IMR-90 (cell line): ENCODE results near the gene SNX25. TPM values are rescaled to one million over a fixed set of nuclear protein-coding genes. Genes with fewer than 3 reads are reported as not detected.

Experiments used
- ATAC-seq: fragments of 200-7000 bp; cut with Tn5 transposase; 2 replicates; pipeline ENCODE4 v1.9.1; 2020; ENCODE audit warnings: low read depth, mild to moderate bottlenecking, moderate library complexity
- BruUV-seq: library from RNA; stranded (reverse); fragments of 400-500 nt; replicated peaks from 2 replicates; lab custom pipeline; 2021; lab: Mats Ljungman, UMichigan
- CTCF ChIA-PET: fragments of 300-600 bp; formaldehyde crosslinking; extraction: SDS; loops from one replicate; lab custom pipeline; 2021; ENCODE audit warnings: antibody characterized with exemption; lab: Yijun Ruan, JAX
- POLR2A ChIA-PET: fragments of 300-600 bp; sonication (Branson Sonifier 250); formaldehyde crosslinking; loops from one replicate; lab custom pipeline; 2022; ENCODE audit warnings: antibody characterized with exemption; ENCODE audit not compliant: unreplicated experiment; lab: Charles Lee
- DNase-seq: peaks from one replicate; pipeline ENCODE4 v3.0.0; 2013
- H2AFZ ChIP-seq: replicated peaks from 2 replicates; pipeline ENCODE3; 2013; ENCODE audit warnings: low read length, mild to moderate bottlenecking; ENCODE audit not compliant: poor library complexity
- H2AK5ac ChIP-seq: 2 replicates; pipeline ENCODE4 v1.6.1; 2013; ENCODE audit warnings: low read depth, low read length, inconsistent platforms
- H2AK9ac ChIP-seq: replicated peaks from 2 replicates; pipeline ENCODE3; 2013; ENCODE audit warnings: mild to moderate bottlenecking, low read depth, low read length, moderate library complexity; ENCODE audit not compliant: poor library complexity
- H2BK120ac ChIP-seq: 2 replicates; pipeline ENCODE4 v1.6.1; 2013; ENCODE audit warnings: low read depth, low read length, inconsistent platforms
- H2BK15ac ChIP-seq: 3 replicates; pipeline ENCODE4 v1.6.1; 2013; ENCODE audit warnings: low read depth, low read length, inconsistent platforms
- H2BK20ac ChIP-seq: 2 replicates; pipeline ENCODE4 v1.6.1; 2013; ENCODE audit warnings: low read depth, mild to moderate bottlenecking, inconsistent platforms, low read length, moderate library complexity
- H2BK5ac ChIP-seq: 2 replicates; pipeline ENCODE4 v1.6.1; 2013; ENCODE audit warnings: mild to moderate bottlenecking, low read depth, low read length, inconsistent platforms; ENCODE audit not compliant: poor library complexity, severe bottlenecking
- H3K14ac ChIP-seq: replicated peaks from 2 replicates; pipeline ENCODE4 v1.6.1; 2013; ENCODE audit warnings: low read depth, low read length, inconsistent platforms
- H3K18ac ChIP-seq: 2 replicates; pipeline ENCODE4 v1.6.1; 2013; ENCODE audit warnings: low read depth, low read length, control low read depth
- H3K23ac ChIP-seq: 2 replicates; pipeline ENCODE4 v1.6.1; 2013; ENCODE audit warnings: low read depth, low read length, inconsistent platforms
- H3K27ac ChIP-seq: 2 replicates; pipeline ENCODE4 v1.5.1; 2013; ENCODE audit warnings: mild to moderate bottlenecking, control low read depth, low read length; ENCODE audit not compliant: insufficient read depth
- H3K27me3 ChIP-seq: 2 replicates; pipeline ENCODE4 v1.6.1; 2013; ENCODE audit warnings: low read length; ENCODE audit not compliant: control insufficient read depth, insufficient read depth
- H3K36me3 ChIP-seq: 2 replicates; pipeline ENCODE4 v1.6.1; 2013; ENCODE audit warnings: low read length, mixed read lengths; ENCODE audit not compliant: control insufficient read depth, insufficient read depth
- H3K4ac ChIP-seq: 2 replicates; pipeline ENCODE4 v1.6.1; 2013; ENCODE audit warnings: low read depth, low read length, inconsistent platforms
- H3K4me1 ChIP-seq: 2 replicates; pipeline ENCODE4 v1.6.1; 2013; ENCODE audit warnings: low read length, mixed read lengths; ENCODE audit not compliant: control insufficient read depth, insufficient read depth
- H3K4me2 ChIP-seq: 2 replicates; pipeline ENCODE4 v1.6.1; 2013; ENCODE audit warnings: low read depth, mild to moderate bottlenecking, control low read depth, low read length, moderate library complexity
- H3K4me3 ChIP-seq: 2 replicates; pipeline ENCODE4 v1.5.1; 2013; ENCODE audit warnings: low read depth, mild to moderate bottlenecking, control low read depth, low read length, moderate library complexity; ENCODE audit not compliant: insufficient read depth
- H3K56ac ChIP-seq: 2 replicates; pipeline ENCODE4 v1.6.1; 2013; ENCODE audit warnings: low read length, inconsistent platforms; ENCODE audit not compliant: insufficient read depth; ENCODE audit errors: extremely low read depth
- H3K79me1 ChIP-seq, 2 experiments: 2 replicates each; pipeline ENCODE4 v1.6.1; 2013; ENCODE audit warnings: low read length in 2 of 2, inconsistent platforms in 1 of 2, low read depth in 1 of 2
- H3K9ac ChIP-seq: 2 replicates; pipeline ENCODE4 v1.6.1; 2013; ENCODE audit warnings: low read depth, low read length, control low read depth
- H3K9me1 ChIP-seq: 2 replicates; pipeline ENCODE4 v1.6.1; 2013; ENCODE audit warnings: low read length, inconsistent platforms; ENCODE audit not compliant: insufficient read depth
- H3K9me3 ChIP-seq: 2 replicates; pipeline ENCODE4 v1.6.1; 2013; ENCODE audit warnings: low read length; ENCODE audit not compliant: control insufficient read depth, insufficient read depth
- H4K20me1 ChIP-seq: 2 replicates; pipeline ENCODE4 v1.6.1; 2013; ENCODE audit warnings: low read length, inconsistent platforms; ENCODE audit not compliant: insufficient read depth
- H4K5ac ChIP-seq: 2 replicates; pipeline ENCODE4 v1.6.1; 2013; ENCODE audit warnings: mild to moderate bottlenecking, low read depth, low read length, control low read depth
- H4K8ac ChIP-seq, 2 experiments: 2 replicates each; pipeline ENCODE4 v1.6.1; 2013; ENCODE audit warnings: low read depth in 2 of 2, low read length in 2 of 2, control low read depth in 1 of 2, inconsistent platforms in 1 of 2
- H4K91ac ChIP-seq: 2 replicates; pipeline ENCODE4 v1.6.1; 2013; ENCODE audit warnings: low read depth, low read length, inconsistent platforms; ENCODE audit not compliant: insufficient read depth
- BHLHE40 ChIP-seq: fragments of 150-350 bp; IDR thresholded peaks from 2 replicates; pipeline ENCODE4 v1.6.1; 2016; ENCODE audit warnings: mild to moderate bottlenecking, low read depth, low read length
- ELK1 ChIP-seq: fragments of 150-350 bp; IDR thresholded peaks from 2 replicates; pipeline ENCODE4 v1.6.1; 2016; ENCODE audit warnings: low read depth, mild to moderate bottlenecking, low read length, moderate library complexity, borderline replicate concordance
- FOS ChIP-seq: fragments of 150-350 bp; IDR thresholded peaks from 2 replicates; pipeline ENCODE4 v1.6.1; 2016; ENCODE audit warnings: low read depth, low read length
- MXI1 ChIP-seq: IDR thresholded peaks from 2 replicates; pipeline ENCODE4 v1.6.1; 2012; ENCODE audit warnings: low read depth, mild to moderate bottlenecking, low read length, moderate library complexity, borderline replicate concordance
- NFE2L2 ChIP-seq: fragments of 150-350 bp; IDR thresholded peaks from 2 replicates; pipeline ENCODE4 v1.6.1; 2016; ENCODE audit warnings: low read depth, mild to moderate bottlenecking, low read length
- RAD21 ChIP-seq: IDR thresholded peaks from 2 replicates; pipeline ENCODE4 v1.6.1; 2012; ENCODE audit warnings: low read length, improper control_type of control experiment
- RCOR1 ChIP-seq: IDR thresholded peaks from 2 replicates; pipeline ENCODE4 v1.6.1; 2012; ENCODE audit warnings: mild to moderate bottlenecking, low read length, improper control_type of control experiment; ENCODE audit not compliant: insufficient replicate concordance
- RFX5 ChIP-seq: IDR thresholded peaks from 2 replicates; pipeline ENCODE4 v1.8.0; 2012; ENCODE audit warnings: low read depth, mild to moderate bottlenecking, low read length, moderate library complexity
- SMC3 ChIP-seq: fragments of 150-350 bp; IDR thresholded peaks from 2 replicates; pipeline ENCODE4 v1.6.1; 2016; ENCODE audit warnings: low read depth, mild to moderate bottlenecking, antibody characterized with exemption, low read length, moderate library complexity
- USF2 ChIP-seq: fragments of 150-350 bp; IDR thresholded peaks from 2 replicates; pipeline ENCODE4 v1.6.1; 2017; ENCODE audit warnings: mild to moderate bottlenecking, antibody characterized with exemption, low read length, low read depth
- WGBS, 2 experiments: methylation state at CpG; one replicate each; pipeline versions ENCODE4 v1.1.5 to v1.1.7; 2013; ENCODE audit warnings: missing lambda C conversion rate in 2 of 2; ENCODE audit not compliant: insufficient read length in 1 of 2; ENCODE audit errors: extremely low coverage in 2 of 2; 5-methylcytosine and 5-hydroxymethylcytosine counted together
- dilution Hi-C: fragments of 300-500 bp; cut with HindIII; formaldehyde crosslinking; loops from one replicate; pipeline ENCODE4 v1.14.3; 2018; ENCODE audit warnings: low sequenced_read_pairs; ENCODE audit not compliant: unreplicated experiment
- in situ Hi-C: fragments of 300-500 bp; cut with MboI; formaldehyde crosslinking; loops from 3 replicates; pipeline ENCODE4 v1.14.3; 2019; ENCODE audit warnings: low sequenced_read_pairs, inconsistent platforms, mixed read lengths
- intact Hi-C: fragments of 100-400 bp; cut with micrococcal nuclease; formaldehyde crosslinking; loops from 2 replicates; pipeline ENCODE4 v1.10.0; 2022
- polyA plus RNA-seq, 3 experiments: library from polyadenylated mRNA; depleted of rRNA; stranded (reverse); fragments of >200 nt; gene quantifications; 2 replicates each; pipeline ENCODE4 v1.2.3, GENCODE V29; 2012; ENCODE audit warnings: low replicate concordance in 1 of 3
- total RNA-seq: library from RNA; depleted of rRNA; stranded (reverse); fragments of >200 nt; gene quantifications from 2 replicates; pipeline ENCODE4 v1.2.3, GENCODE V29; 2012

SNX25 gene
- total and polyA plus RNA-seq, 2 of the 4 experiments (the other 2 are of a cell fraction) = 11.4 to 28.3 TPM

GRCh38 chr4:185387957-185388356 lies 178.6 kb downstream of the SNX25 start:
- Histone ChIP-seq H3K27ac (no peak overlapping the region), H4K5ac (no peak overlapping the region), H3K4me1 (peaks cover 3% of the 10 kb centered on the region; the same call in 1 of the 2 replicates), H4K20me1 (no peaks in the 10 kb centered on the region), H3K23ac (no peak overlapping the region), H4K8ac (no peak overlapping the region), H2AK9ac (no peak overlapping the region), H3K14ac (no peak overlapping the region), H3K9me1 (no peaks in the 10 kb centered on the region), H2BK5ac (no peak overlapping the region), H3K27me3 (no peaks in the 10 kb centered on the region), H2BK20ac (no peak overlapping the region), H3K4ac (no peak overlapping the region), H3K9me3 (peaks cover 2% of the 10 kb centered on the region), H3K4me3 (no peak overlapping the region), H3K36me3 (no peaks in the 10 kb centered on the region), H3K56ac (no peak overlapping the region), H4K91ac (no peak overlapping the region), H3K9ac (no peak overlapping the region), H3K4me2 (no peak overlapping the region), H2BK15ac (no peak overlapping the region), H2AFZ (no peak overlapping the region), H3K79me1 (no peaks in the 10 kb centered on the region; a peak in 1 of 4 replicates), H2AK5ac (no peak overlapping the region), H3K18ac (no peak overlapping the region), H2BK120ac (no peak overlapping the region)
- no peak for ATAC-seq
- ChIA-PET POLR2A (interaction anchor here (0.5 kb wide), 1 partner anchor 8 kb away, joined by 4 read pairs; the partner anchor contains the start of gene LRP2BP), CTCF (no interaction called here)
- no TSS peak for BruUV-seq
- DNase-seq = no peak
- intact Hi-C loops (no loop called here), dilution Hi-C loops (no loop called here), in situ Hi-C loops (no loop called here)
- no peak for TF ChIP-seq FOS
- no peak for TF ChIP-seq RAD21
- no peak for TF ChIP-seq ELK1
- TF ChIP-seq RCOR1 = no peak
- TF ChIP-seq SMC3 = no peak
- TF ChIP-seq NFE2L2 = no peak
- TF ChIP-seq RFX5 = no peak
- no peak for TF ChIP-seq USF2
- TF ChIP-seq MXI1 = no peak
- no peak for TF ChIP-seq BHLHE40
- no CpG with 5 or more reads among the region's 12 CpGs for WGBS, 2 experiments
